IMR-90 (cell line): ENCODE results near the gene ENTPD7. TPM values are rescaled to one million over a fixed set of nuclear protein-coding genes. Genes with fewer than 3 reads are reported as not detected.
A peak's percentile ranks its signal among the peaks of the same experiment; 100 is the strongest.

ENCODE experiments used
- ATAC-seq: fragments of 200-7000 bp; cut with Tn5 transposase; 2 replicates; pipeline ENCODE4 v1.9.1; 2020; ENCODE audit warnings: low read depth, mild to moderate bottlenecking, moderate library complexity
- BruUV-seq: library from RNA; stranded (reverse); fragments of 400-500 nt; replicated peaks from 2 replicates; lab custom pipeline; 2021; lab: Mats Ljungman, UMichigan
- CTCF ChIA-PET: fragments of 300-600 bp; formaldehyde crosslinking; extraction: SDS; loops from one replicate; lab custom pipeline; 2021; ENCODE audit warnings: antibody characterized with exemption; lab: Yijun Ruan, JAX
- POLR2A ChIA-PET: fragments of 300-600 bp; sonication (Branson Sonifier 250); formaldehyde crosslinking; loops from one replicate; lab custom pipeline; 2022; ENCODE audit warnings: antibody characterized with exemption; ENCODE audit not compliant: unreplicated experiment; lab: Charles Lee
- DNase-seq: peaks from one replicate; pipeline ENCODE4 v3.0.0; 2013
- H2AFZ ChIP-seq: replicated peaks from 2 replicates; pipeline ENCODE3; 2013; ENCODE audit warnings: low read length, mild to moderate bottlenecking; ENCODE audit not compliant: poor library complexity
- H2AK5ac ChIP-seq: 2 replicates; pipeline ENCODE4 v1.6.1; 2013; ENCODE audit warnings: low read depth, low read length, inconsistent platforms
- H2AK9ac ChIP-seq: replicated peaks from 2 replicates; pipeline ENCODE3; 2013; ENCODE audit warnings: mild to moderate bottlenecking, low read depth, low read length, moderate library complexity; ENCODE audit not compliant: poor library complexity
- H2BK120ac ChIP-seq: 2 replicates; pipeline ENCODE4 v1.6.1; 2013; ENCODE audit warnings: low read depth, low read length, inconsistent platforms
- H2BK15ac ChIP-seq: 3 replicates; pipeline ENCODE4 v1.6.1; 2013; ENCODE audit warnings: low read depth, low read length, inconsistent platforms
- H2BK20ac ChIP-seq: 2 replicates; pipeline ENCODE4 v1.6.1; 2013; ENCODE audit warnings: low read depth, mild to moderate bottlenecking, inconsistent platforms, low read length, moderate library complexity
- H2BK5ac ChIP-seq: 2 replicates; pipeline ENCODE4 v1.6.1; 2013; ENCODE audit warnings: mild to moderate bottlenecking, low read depth, low read length, inconsistent platforms; ENCODE audit not compliant: poor library complexity, severe bottlenecking
- H3K14ac ChIP-seq: replicated peaks from 2 replicates; pipeline ENCODE4 v1.6.1; 2013; ENCODE audit warnings: low read depth, low read length, inconsistent platforms
- H3K18ac ChIP-seq: 2 replicates; pipeline ENCODE4 v1.6.1; 2013; ENCODE audit warnings: low read depth, low read length, control low read depth
- H3K23ac ChIP-seq: 2 replicates; pipeline ENCODE4 v1.6.1; 2013; ENCODE audit warnings: low read depth, low read length, inconsistent platforms
- H3K27ac ChIP-seq: 2 replicates; pipeline ENCODE4 v1.5.1; 2013; ENCODE audit warnings: mild to moderate bottlenecking, control low read depth, low read length; ENCODE audit not compliant: insufficient read depth
- H3K27me3 ChIP-seq: 2 replicates; pipeline ENCODE4 v1.6.1; 2013; ENCODE audit warnings: low read length; ENCODE audit not compliant: control insufficient read depth, insufficient read depth
- H3K36me3 ChIP-seq: 2 replicates; pipeline ENCODE4 v1.6.1; 2013; ENCODE audit warnings: low read length, mixed read lengths; ENCODE audit not compliant: control insufficient read depth, insufficient read depth
- H3K4ac ChIP-seq: 2 replicates; pipeline ENCODE4 v1.6.1; 2013; ENCODE audit warnings: low read depth, low read length, inconsistent platforms
- H3K4me1 ChIP-seq: 2 replicates; pipeline ENCODE4 v1.6.1; 2013; ENCODE audit warnings: low read length, mixed read lengths; ENCODE audit not compliant: control insufficient read depth, insufficient read depth
- H3K4me2 ChIP-seq: 2 replicates; pipeline ENCODE4 v1.6.1; 2013; ENCODE audit warnings: low read depth, mild to moderate bottlenecking, control low read depth, low read length, moderate library complexity
- H3K4me3 ChIP-seq: 2 replicates; pipeline ENCODE4 v1.5.1; 2013; ENCODE audit warnings: low read depth, mild to moderate bottlenecking, control low read depth, low read length, moderate library complexity; ENCODE audit not compliant: insufficient read depth
- H3K56ac ChIP-seq: 2 replicates; pipeline ENCODE4 v1.6.1; 2013; ENCODE audit warnings: low read length, inconsistent platforms; ENCODE audit not compliant: insufficient read depth; ENCODE audit errors: extremely low read depth
- H3K79me1 ChIP-seq, 2 experiments: 2 replicates each; pipeline ENCODE4 v1.6.1; 2013; ENCODE audit warnings: low read length in 2 of 2, inconsistent platforms in 1 of 2, low read depth in 1 of 2
- H3K9ac ChIP-seq: 2 replicates; pipeline ENCODE4 v1.6.1; 2013; ENCODE audit warnings: low read depth, low read length, control low read depth
- H3K9me1 ChIP-seq: 2 replicates; pipeline ENCODE4 v1.6.1; 2013; ENCODE audit warnings: low read length, inconsistent platforms; ENCODE audit not compliant: insufficient read depth
- H3K9me3 ChIP-seq: 2 replicates; pipeline ENCODE4 v1.6.1; 2013; ENCODE audit warnings: low read length; ENCODE audit not compliant: control insufficient read depth, insufficient read depth
- H4K20me1 ChIP-seq: 2 replicates; pipeline ENCODE4 v1.6.1; 2013; ENCODE audit warnings: low read length, inconsistent platforms; ENCODE audit not compliant: insufficient read depth
- H4K5ac ChIP-seq: 2 replicates; pipeline ENCODE4 v1.6.1; 2013; ENCODE audit warnings: mild to moderate bottlenecking, low read depth, low read length, control low read depth
- H4K8ac ChIP-seq, 2 experiments: 2 replicates each; pipeline ENCODE4 v1.6.1; 2013; ENCODE audit warnings: low read depth in 2 of 2, low read length in 2 of 2, control low read depth in 1 of 2, inconsistent platforms in 1 of 2
- H4K91ac ChIP-seq: 2 replicates; pipeline ENCODE4 v1.6.1; 2013; ENCODE audit warnings: low read depth, low read length, inconsistent platforms; ENCODE audit not compliant: insufficient read depth
- BHLHE40 ChIP-seq: fragments of 150-350 bp; IDR thresholded peaks from 2 replicates; pipeline ENCODE4 v1.6.1; 2016; ENCODE audit warnings: mild to moderate bottlenecking, low read depth, low read length
- CEBPB ChIP-seq: IDR thresholded peaks from 2 replicates; pipeline ENCODE4 v1.6.1; 2012; ENCODE audit warnings: low read depth, low read length, improper control_type of control experiment
- CHD1 ChIP-seq: IDR thresholded peaks from 2 replicates; pipeline ENCODE4 v1.6.1; 2012; ENCODE audit warnings: low read depth, low read length, improper control_type of control experiment
- ELK1 ChIP-seq: fragments of 150-350 bp; IDR thresholded peaks from 2 replicates; pipeline ENCODE4 v1.6.1; 2016; ENCODE audit warnings: low read depth, mild to moderate bottlenecking, low read length, moderate library complexity, borderline replicate concordance
- FOS ChIP-seq: fragments of 150-350 bp; IDR thresholded peaks from 2 replicates; pipeline ENCODE4 v1.6.1; 2016; ENCODE audit warnings: low read depth, low read length
- MAZ ChIP-seq: IDR thresholded peaks from 2 replicates; pipeline ENCODE4 v1.6.1; 2012; ENCODE audit warnings: low read depth, mild to moderate bottlenecking, low read length, improper control_type of control experiment, moderate library complexity, borderline replicate concordance
- MXI1 ChIP-seq: IDR thresholded peaks from 2 replicates; pipeline ENCODE4 v1.6.1; 2012; ENCODE audit warnings: low read depth, mild to moderate bottlenecking, low read length, moderate library complexity, borderline replicate concordance
- NFE2L2 ChIP-seq: fragments of 150-350 bp; IDR thresholded peaks from 2 replicates; pipeline ENCODE4 v1.6.1; 2016; ENCODE audit warnings: low read depth, mild to moderate bottlenecking, low read length
- POLR2A ChIP-seq: IDR thresholded peaks from 2 replicates; pipeline ENCODE4 v1.6.1; 2012; ENCODE audit warnings: mild to moderate bottlenecking, low read depth, low read length
- RAD21 ChIP-seq: IDR thresholded peaks from 2 replicates; pipeline ENCODE4 v1.6.1; 2012; ENCODE audit warnings: low read length, improper control_type of control experiment
- RCOR1 ChIP-seq: IDR thresholded peaks from 2 replicates; pipeline ENCODE4 v1.6.1; 2012; ENCODE audit warnings: mild to moderate bottlenecking, low read length, improper control_type of control experiment; ENCODE audit not compliant: insufficient replicate concordance
- RFX5 ChIP-seq: IDR thresholded peaks from 2 replicates; pipeline ENCODE4 v1.8.0; 2012; ENCODE audit warnings: low read depth, mild to moderate bottlenecking, low read length, moderate library complexity
- SMC3 ChIP-seq: fragments of 150-350 bp; IDR thresholded peaks from 2 replicates; pipeline ENCODE4 v1.6.1; 2016; ENCODE audit warnings: low read depth, mild to moderate bottlenecking, antibody characterized with exemption, low read length, moderate library complexity
- WGBS, 2 experiments: methylation state at CpG; one replicate each; pipeline versions ENCODE4 v1.1.5 to v1.1.7; 2013; ENCODE audit warnings: missing lambda C conversion rate in 2 of 2; ENCODE audit not compliant: insufficient read length in 1 of 2; ENCODE audit errors: extremely low coverage in 2 of 2; 5-methylcytosine and 5-hydroxymethylcytosine counted together
- dilution Hi-C: fragments of 300-500 bp; cut with HindIII; formaldehyde crosslinking; loops from one replicate; pipeline ENCODE4 v1.14.3; 2018; ENCODE audit warnings: low sequenced_read_pairs; ENCODE audit not compliant: unreplicated experiment
- in situ Hi-C: fragments of 300-500 bp; cut with MboI; formaldehyde crosslinking; loops from 3 replicates; pipeline ENCODE4 v1.14.3; 2019; ENCODE audit warnings: low sequenced_read_pairs, inconsistent platforms, mixed read lengths
- intact Hi-C: fragments of 100-400 bp; cut with micrococcal nuclease; formaldehyde crosslinking; loops from 2 replicates; pipeline ENCODE4 v1.10.0; 2022
- polyA plus RNA-seq, 3 experiments: library from polyadenylated mRNA; depleted of rRNA; stranded (reverse); fragments of >200 nt; gene quantifications; 2 replicates each; pipeline ENCODE4 v1.2.3, GENCODE V29; 2012; ENCODE audit warnings: low replicate concordance in 1 of 3
- total RNA-seq: library from RNA; depleted of rRNA; stranded (reverse); fragments of >200 nt; gene quantifications from 2 replicates; pipeline ENCODE4 v1.2.3, GENCODE V29; 2012

ENTPD7 gene
- total and polyA plus RNA-seq, 2 of the 4 experiments (the other 2 are of a cell fraction), result 8.0 to 23.3 TPM

GRCh38 chr10:99621454-99622251, 37.7 kb upstream of the ENTPD7 start:
- TF ChIP-seq POLR2A (no peak), FOS (no peak), MAZ (no peak), ELK1 (no peak), RCOR1 (no peak), RAD21 (no peak), RFX5 (no peak), NFE2L2 (no peak), BHLHE40 (no peak), CHD1 (no peak), SMC3 (peak; percentile 13; the same call in 1 of the 2 replicates), MXI1 (no peak; the same call in 1 of the 2 replicates), CEBPB (peak; percentile 48; the same call in 1 of the 2 replicates)
- peak overlapping the region; percentile 52; the same call in 1 of the 2 replicates for H2AK5ac ChIP-seq
- DNase-seq (no peak), ATAC-seq (no peak; the same call in 1 of the 2 replicates)
- peak overlapping the region; percentile 69 for H3K9ac ChIP-seq
- intact Hi-C loops, result loop anchor here (1.0 to 5.0 kb wide), 3 partner anchors 41 to 89 kb away; no protein-coding TSS in a partner anchor
- H3K36me3 ChIP-seq, result no peaks in the 10 kb centered on the region
- H3K27me3 ChIP-seq, result no peaks in the 10 kb centered on the region
- H3K9me3 ChIP-seq, result no peaks in the 10 kb centered on the region
- H2BK5ac ChIP-seq, result peak overlapping the region; percentile 91
- H2AFZ ChIP-seq, result peak overlapping the region; percentile 96
- H2BK20ac ChIP-seq, result peak overlapping the region; percentile 13; the same call in 1 of the 2 replicates
- peak overlapping the region; percentile 84 for H2BK120ac ChIP-seq
- WGBS, 2 experiments, result 0% methylated on average over 13 of the region's 31 CpGs; no CpG with 5 or more reads in 1 of the 2 experiments
- CTCF ChIA-PET, result interaction anchor here (0.9 to 1.5 kb wide), 3 partner anchors 9 to 186 kb away, joined by 3 to 5 read pairs (median 4); no protein-coding TSS in a partner anchor
- H4K8ac ChIP-seq, result peak overlapping the region; percentile 8 to 88
- H3K23ac ChIP-seq, result peak overlapping the region; percentile 93; the same call in 1 of the 2 replicates
- peaks cover 5% of the 10 kb centered on the region; the same call in 1 of the 2 replicates for H3K9me1 ChIP-seq
- peak overlapping the region; percentile 85 for H3K4ac ChIP-seq
- H3K14ac ChIP-seq, result peak overlapping the region; percentile 92
- in situ Hi-C loops, result no loop called here
- peak overlapping the region; percentile 85 for H4K91ac ChIP-seq
- H3K18ac ChIP-seq, result peak overlapping the region; percentile 93
- dilution Hi-C loops, result no loop called here
- peaks cover 7% of the 10 kb centered on the region; the same call in 1 of the 2 replicates for H4K20me1 ChIP-seq
- peak overlapping the region; percentile 91 for H3K4me2 ChIP-seq
- H3K27ac ChIP-seq, result peak overlapping the region; percentile 95
- H3K4me3 ChIP-seq, result peak overlapping the region; percentile 56
- H2AK9ac ChIP-seq, result peak overlapping the region; percentile 74
- TSS peak; percentile 93 for BruUV-seq
- peak overlapping the region; percentile 96 for H4K5ac ChIP-seq
- no peaks in the 10 kb centered on the region for H3K4me1 ChIP-seq
- H3K79me1 ChIP-seq, result peaks cover 18 to 24% of the 10 kb centered on the region in 2 experiments; a peak in 3 of 4 replicates
- POLR2A ChIA-PET, result interaction anchor here (0.8 kb wide), 1 partner anchor 80 kb away, joined by 3 read pairs; no protein-coding TSS in a partner anchor
- H3K56ac ChIP-seq, result peak overlapping the region; percentile 74
- peak overlapping the region; percentile 8; the same call in 1 of the 3 replicates for H2BK15ac ChIP-seq
